A549 (cell line): Measurements from ENCODE around the gene SELENOM.

Source experiments
- CBX8 ChIP-seq: fragments of 200-600 bp; sonication (generic); IDR thresholded peaks from 2 replicates; pipeline ENCODE4 v1.6.1; 2016
- CEBPB ChIP-seq, 2 experiments: fragments of >200 bp in 1 of 2; sonication (Bioruptor Twin) in 1 of 2; formaldehyde crosslinking in 1 of 2; IDR thresholded peaks; 2 replicates each; pipeline ENCODE4 v1.6.1; 2012 to 2016
- CTCF ChIP-seq: fragments of >200 bp; sonication (Bioruptor Twin); formaldehyde crosslinking; IDR thresholded peaks from 3 replicates; pipeline ENCODE4 v1.5.1; 2016
- POLR2AphosphoS2 ChIP-seq: conservative IDR thresholded peaks from 2 replicates; pipeline ENCODE4 v1.6.1; 2012; ENCODE audit warnings: low read length, improper control_type of control experiment, inconsistent platforms
- RAD21 ChIP-seq, 2 experiments: fragments of >200 bp in 1 of 2; sonication (Bioruptor Twin) in 1 of 2; formaldehyde crosslinking in 1 of 2; IDR thresholded peaks in 1 of 2; conservative IDR thresholded peaks in 1 of 2; 2 replicates in 1 of 2; 3 replicates in 1 of 2; pipeline ENCODE4 v1.6.1; 2012 to 2018; ENCODE audit warnings: inconsistent platforms in 1 of 2

- TF ChIP-seq CTCF (no peak), RAD21 (conservative IDR thresholded peaks at IDR 0.05 in 1 of 2, IDR thresholded peaks at IDR 0.05 in 1 of 2) (no peak), POLR2AphosphoS2 (no peak), CBX8 (no peak), CEBPB (IDR thresholded peaks at IDR 0.05) (no peak)
These were observed 31.4 kb downstream of the SELENOM start for GRCh38 chr22:31075961-31076360.
